HG03060 (cell line): ENCODE data around the gene ESR2.
"Not testable (repeated sequence)": the region's sequence is repeated elsewhere in the genome, so short reads cannot be mapped to it uniquely, and the experiment has no call there.

Experiments
- ATAC-seq: cut with Tn5 transposase; IDR thresholded peaks from one replicate; pipeline ENCODE4 v1.9.1; 2021; ENCODE audit warnings: low read depth, moderate number of reproducible peaks; ENCODE audit not compliant: unreplicated experiment

Gene ESR2

GRCh38 chr14:64201921-64202545 lies 92.1 kb downstream of the ESR2 start:
- no peak for ATAC-seq

- no peak for ATAC-seq
Observed at GRCh38 chr14:64201296-64201695, 92.9 kb downstream of the ESR2 start.

- ATAC-seq: no peak
Observed at GRCh38 chr14:64200170-64200569, 94.0 kb downstream of the ESR2 start.

GRCh38 chr14:64198486-64198885 lies 95.7 kb downstream of the ESR2 start:
- no peak for ATAC-seq

GRCh38 chr14:64197996-64198395 lies 96.2 kb downstream of the ESR2 start:
- no peak for ATAC-seq

- ATAC-seq: no peak
Observed at GRCh38 chr14:64196814-64197411, 97.3 kb downstream of the ESR2 start.

- no peak for ATAC-seq
Observed at GRCh38 chr14:64196056-64196455, 98.1 kb downstream of the ESR2 start.

- ATAC-seq: no peak
Observed at GRCh38 chr14:64195199-64195598, 99.0 kb downstream of the ESR2 start.

- no peak for ATAC-seq
Observed at GRCh38 chr14:64194404-64194803, 99.8 kb downstream of the ESR2 start.

GRCh38 chr14:64193821-64194220 lies 100.3 kb downstream of the ESR2 start:
- no peak for ATAC-seq

GRCh38 chr14:64191756-64192155 lies 102.4 kb downstream of the ESR2 start:
- ATAC-seq: no peak

GRCh38 chr14:64190974-64191502 lies 103.1 kb downstream of the ESR2 start:
- no peak for ATAC-seq

GRCh38 chr14:64187331-64187730 lies 106.8 kb downstream of the ESR2 start:
- ATAC-seq: no peak

- ATAC-seq: no peak
Observed at GRCh38 chr14:64186231-64187129, 107.7 kb downstream of the ESR2 start.

- no peak for ATAC-seq
Observed at GRCh38 chr14:64185184-64185583, 109.0 kb downstream of the ESR2 start.

- no peak for ATAC-seq
Observed at GRCh38 chr14:64184103-64184729, 110.0 kb downstream of the ESR2 start.

- not testable (repeated sequence) for ATAC-seq
Observed at GRCh38 chr14:64182908-64183307, 111.3 kb downstream of the ESR2 start.

- no peak for ATAC-seq
Observed at GRCh38 chr14:64178814-64179213, 115.4 kb downstream of the ESR2 start.

- ATAC-seq: no peak
Observed at GRCh38 chr14:64176330-64176729, 117.8 kb downstream of the ESR2 start.

GRCh38 chr14:64174922-64175782 lies 119.0 kb downstream of the ESR2 start:
- ATAC-seq: no peak
